ENCODE measurements around the gene GAGE10. TPM values are rescaled to one million over a fixed set of nuclear protein-coding genes. Genes with fewer than 3 reads are reported as not detected.
"Not testable (repeated sequence)": the region's sequence is repeated elsewhere in the genome, so short reads cannot be mapped to it uniquely, and the experiment has no call there.

Gene GAGE10
- total RNA-seq, 1 donor, result not detected

GRCh38 chrX:49276207-49276606, 27.2 kb upstream of the GAGE10 start:
- no peak for DNase-seq (ENCODE audit: low read depth in 2 of 3, low spot score in 2 of 3)

- no peak for DNase-seq (ENCODE audit: low read depth in 2 of 3, low spot score in 2 of 3)
Measured at GRCh38 chrX:49276671-49277534, 26.5 kb upstream of the GAGE10 start.

GRCh38 chrX:49277535-49277830, 26.0 kb upstream of the GAGE10 start:
- no peak for DNase-seq (ENCODE audit: low read depth in 2 of 3, low spot score in 2 of 3)

GRCh38 chrX:49278081-49278480, 25.4 kb upstream of the GAGE10 start:
- no peak for DNase-seq (ENCODE audit: low read depth in 2 of 3, low spot score in 2 of 3)

GRCh38 chrX:49282647-49283011, 20.8 kb upstream of the GAGE10 start:
- no peak for DNase-seq (ENCODE audit: low read depth in 2 of 3, low spot score in 2 of 3)

GRCh38 chrX:49284212-49284611, 19.2 kb upstream of the GAGE10 start:
- no peak for DNase-seq (ENCODE audit: low read depth in 2 of 3, low spot score in 2 of 3)

GRCh38 chrX:49286136-49286535, 17.3 kb upstream of the GAGE10 start:
- no peak for DNase-seq (ENCODE audit: low read depth in 2 of 3, low spot score in 2 of 3)

GRCh38 chrX:49286581-49286980, 16.9 kb upstream of the GAGE10 start:
- DNase-seq (ENCODE audit: low read depth in 2 of 3, low spot score in 2 of 3), result no peak

GRCh38 chrX:49287665-49288064, 15.8 kb upstream of the GAGE10 start:
- DNase-seq (ENCODE audit: low read depth in 2 of 3, low spot score in 2 of 3), result peak in 1 of 3 donors; percentile 24

GRCh38 chrX:49290215-49290614, 13.2 kb upstream of the GAGE10 start:
- no peak for DNase-seq (ENCODE audit: low read depth in 2 of 3, low spot score in 2 of 3)

GRCh38 chrX:49291615-49292337, 11.7 kb upstream of the GAGE10 start:
- DNase-seq (ENCODE audit: low read depth in 2 of 3, low spot score in 2 of 3), result peak in 2 of 3 donors; percentile 54 to 71

- no peak for DNase-seq (ENCODE audit: low read depth in 2 of 3, low spot score in 2 of 3)
Measured at GRCh38 chrX:49292400-49293362, 10.8 kb upstream of the GAGE10 start.

- DNase-seq (ENCODE audit: low read depth in 2 of 3, low spot score in 2 of 3), result not testable (repeated sequence)
Measured at GRCh38 chrX:49299293-49299692, 4.2 kb upstream of the GAGE10 start.

- DNase-seq (ENCODE audit: low read depth in 2 of 3, low spot score in 2 of 3), result no peak
Measured at GRCh38 chrX:49300703-49301102, 2.7 kb upstream of the GAGE10 start.

GRCh38 chrX:49307775-49308174, 4.3 kb downstream of the GAGE10 start:
- DNase-seq (ENCODE audit: low read depth in 2 of 3, low spot score in 2 of 3), result peak in 1 of 3 donors; percentile 17

GRCh38 chrX:49308604-49309269, 5.3 kb downstream of the GAGE10 start:
- peak in 2 of 3 donors; percentile 11 to 43 for DNase-seq (ENCODE audit: low read depth in 2 of 3, low spot score in 2 of 3)

GRCh38 chrX:49309401-49309981, 6.0 kb downstream of the GAGE10 start:
- peak in 2 of 3 donors; percentile 5 to 38 for DNase-seq (ENCODE audit: low read depth in 2 of 3, low spot score in 2 of 3)

GRCh38 chrX:49310371-49310770, 6.9 kb downstream of the GAGE10 start:
- DNase-seq (ENCODE audit: low read depth in 2 of 3, low spot score in 2 of 3), result no peak

- DNase-seq (ENCODE audit: low read depth in 2 of 3, low spot score in 2 of 3), result no peak
Measured at GRCh38 chrX:49312176-49312575, 8.7 kb downstream of the GAGE10 start.

GRCh38 chrX:49316085-49316484, 12.6 kb downstream of the GAGE10 start:
- DNase-seq (ENCODE audit: low read depth in 2 of 3, low spot score in 2 of 3), result no peak

Measured in hematopoietic multipotent progenitor cell (in vitro differentiated cells).